H9 (cell line): Measurements from ENCODE around the gene MRPL41. TPM values are rescaled to one million over a fixed set of nuclear protein-coding genes. Genes with fewer than 3 reads are reported as not detected.

Experiments
- DNase-seq: peaks from one replicate; pipeline ENCODE4 v3.0.0-alpha.2; 2017
- H2AFZ ChIP-seq: one replicate; pipeline ENCODE4 v1.6.1; 2013; ENCODE audit warnings: mild to moderate bottlenecking, low read length, control low read depth, moderate library complexity
- H2AK5ac ChIP-seq: 2 replicates; pipeline ENCODE4 v1.6.1; 2013; ENCODE audit warnings: low read length, control low read depth, mixed read lengths; ENCODE audit not compliant: insufficient read length
- H2BK120ac ChIP-seq: one replicate; pipeline ENCODE4 v1.6.1; 2013; ENCODE audit warnings: low read depth, mild to moderate bottlenecking, low read length, control low read depth, inconsistent platforms; ENCODE audit not compliant: poor library complexity, severe bottlenecking
- H2BK12ac ChIP-seq: 2 replicates; pipeline ENCODE4 v1.6.1; 2013; ENCODE audit warnings: low read length, control low read depth, mixed read lengths, low read depth; ENCODE audit not compliant: insufficient read length
- H2BK15ac ChIP-seq: 2 replicates; pipeline ENCODE4 v1.6.1; 2013; ENCODE audit warnings: low read depth, low read length, control low read depth
- H2BK20ac ChIP-seq: one replicate; pipeline ENCODE4 v1.6.1; 2013; ENCODE audit warnings: low read depth, mild to moderate bottlenecking, low read length, control low read depth, inconsistent platforms; ENCODE audit not compliant: poor library complexity, severe bottlenecking
- H2BK5ac ChIP-seq: 2 replicates; pipeline ENCODE4 v1.6.1; 2013; ENCODE audit warnings: low read length, control low read depth, mixed read lengths; ENCODE audit not compliant: insufficient read length
- H3K14ac ChIP-seq: 2 replicates; pipeline ENCODE4 v1.6.1; 2013; ENCODE audit warnings: low read length, control low read depth; ENCODE audit not compliant: insufficient read depth
- H3K18ac ChIP-seq: 2 replicates; pipeline ENCODE4 v1.6.1; 2013; ENCODE audit warnings: low read depth, mild to moderate bottlenecking, mixed read lengths, low read length, control low read depth; ENCODE audit not compliant: insufficient read length
- H3K23ac ChIP-seq: 2 replicates; pipeline ENCODE4 v1.6.1; 2013; ENCODE audit warnings: low read length, control low read depth, mixed read lengths, low read depth; ENCODE audit not compliant: insufficient read length
- H3K23me2 ChIP-seq: 2 replicates; pipeline ENCODE4 v1.6.1; 2013; ENCODE audit warnings: low read depth, mild to moderate bottlenecking, mixed read lengths, low read length, control low read depth; ENCODE audit not compliant: insufficient read length, poor library complexity, severe bottlenecking
- H3K27ac ChIP-seq: 2 replicates; pipeline ENCODE4 v1.5.1; 2013; ENCODE audit warnings: low read length, control low read depth, mixed read lengths, low read depth; ENCODE audit not compliant: insufficient read length
- H3K27me3 ChIP-seq: 2 replicates; pipeline ENCODE4 v1.6.1; 2013; ENCODE audit warnings: low read length, control low read depth, inconsistent platforms; ENCODE audit not compliant: insufficient read depth
- H3K4ac ChIP-seq: 2 replicates; pipeline ENCODE4 v1.6.1; 2013; ENCODE audit warnings: low read depth, mild to moderate bottlenecking, control low read depth, inconsistent platforms, low read length, moderate library complexity
- H3K4me1 ChIP-seq: 2 replicates; pipeline ENCODE4 v1.6.1; 2013; ENCODE audit warnings: low read length, control low read depth, inconsistent platforms; ENCODE audit not compliant: insufficient read depth
- H3K4me2 ChIP-seq: 2 replicates; pipeline ENCODE4 v1.6.1; 2013; ENCODE audit warnings: low read length, control low read depth, mixed read lengths; ENCODE audit not compliant: insufficient read length, insufficient read depth
- H3K56ac ChIP-seq: 2 replicates; pipeline ENCODE4 v1.6.1; 2013; ENCODE audit warnings: low read depth, mild to moderate bottlenecking, mixed read lengths, low read length, control low read depth; ENCODE audit not compliant: insufficient read length
- H3K79me1 ChIP-seq: 2 replicates; pipeline ENCODE4 v1.6.1; 2013; ENCODE audit warnings: low read depth, mild to moderate bottlenecking, moderate library complexity, low read length, control low read depth, inconsistent platforms; ENCODE audit not compliant: insufficient read depth, poor library complexity, severe bottlenecking
- H3K79me2 ChIP-seq: 2 replicates; pipeline ENCODE4 v1.6.1; 2013; ENCODE audit warnings: low read length, control low read depth, inconsistent platforms; ENCODE audit not compliant: insufficient read depth
- H3K9ac ChIP-seq: 2 replicates; pipeline ENCODE4 v1.6.1; 2013; ENCODE audit warnings: low read length, control low read depth, mixed read lengths; ENCODE audit not compliant: insufficient read length; ENCODE audit errors: extremely low read depth
- H3K9me3 ChIP-seq: one replicate; pipeline ENCODE4 v1.6.1; 2013; ENCODE audit warnings: low read depth, low read length, inconsistent platforms; ENCODE audit not compliant: control insufficient read depth
- H3T11ph ChIP-seq: one replicate; pipeline ENCODE4 v1.6.1; 2013; ENCODE audit warnings: mild to moderate bottlenecking, low read length, control low read depth, inconsistent platforms
- H4K20me1 ChIP-seq: one replicate; pipeline ENCODE4 v1.6.1; 2013; ENCODE audit not compliant: control insufficient read depth, insufficient read length, insufficient read depth
- H4K5ac ChIP-seq: 2 replicates; pipeline ENCODE4 v1.6.1; 2013; ENCODE audit warnings: low read depth, mild to moderate bottlenecking, mixed read lengths, low read length, control low read depth; ENCODE audit not compliant: insufficient read length
- H4K8ac ChIP-seq: replicated peaks from 2 replicates; pipeline ENCODE4 v1.6.1; 2013; ENCODE audit warnings: low read length, control low read depth, mixed read lengths, low read depth; ENCODE audit not compliant: insufficient read length
- H4K91ac ChIP-seq: 2 replicates; pipeline ENCODE4 v1.6.1; 2013; ENCODE audit warnings: low read depth, mild to moderate bottlenecking, moderate library complexity, mixed read lengths, low read length, control low read depth; ENCODE audit not compliant: insufficient read length
- H3K27ac Mint-ChIP-seq, 3 experiments: 2 replicates in 2 of 3; 3 replicates in 1 of 3; pipeline ENCODE4 v1.8.0; 2020 to 2021; ENCODE audit warnings: mixed read lengths in 3 of 3, mild to moderate bottlenecking in 1 of 3, moderate library complexity in 1 of 3
- H3K27me3 Mint-ChIP-seq: 2 replicates; pipeline ENCODE4 v1.8.0; 2021; ENCODE audit warnings: low read depth, mild to moderate bottlenecking, moderate library complexity, mixed read lengths
- H3K36me3 Mint-ChIP-seq, 3 experiments: 2 replicates in 2 of 3; 3 replicates in 1 of 3; pipeline ENCODE4 v1.8.0; 2020 to 2021; ENCODE audit warnings: low read depth in 3 of 3, mixed read lengths in 3 of 3; ENCODE audit not compliant: insufficient read depth in 1 of 3
- H3K4me1 Mint-ChIP-seq, 2 experiments: 2 replicates each; pipeline ENCODE4 v1.8.0; 2020; ENCODE audit warnings: mixed read lengths in 2 of 2
- H3K4me3 Mint-ChIP-seq, 2 experiments: 2 replicates in 1 of 2; 3 replicates in 1 of 2; pipeline ENCODE4 v1.8.0; 2020 to 2021; ENCODE audit warnings: mild to moderate bottlenecking in 2 of 2, mixed read lengths in 2 of 2, moderate library complexity in 1 of 2
- H3K9me3 Mint-ChIP-seq, 2 experiments: 2 replicates in 1 of 2; 3 replicates in 1 of 2; pipeline ENCODE4 v1.8.0; 2020; ENCODE audit warnings: mild to moderate bottlenecking in 2 of 2, mixed read lengths in 2 of 2, moderate library complexity in 1 of 2
- WGBS: extraction: QIAGEN DNeasy Blood & Tissue Kit; methylation state at CpG from one replicate; pipeline ENCODE4 v1.1.7; 2013; ENCODE audit warnings: missing lambda C conversion rate, low lambda C conversion rate, mixed read lengths; ENCODE audit not compliant: insufficient read length; ENCODE audit errors: extremely low coverage; 5-methylcytosine and 5-hydroxymethylcytosine counted together
- total RNA-seq: library from RNA; stranded (reverse); gene quantifications from 2 replicates; pipeline ENCODE4 v1.2.1, GENCODE V29; 2021
- TF ChIP-seq, protein P1 (sequence below): fragments of 200-600 bp; sonication (generic); conservative IDR thresholded peaks from 3 replicates; pipeline ENCODE4 v1.8.0; 2021; ENCODE audit warnings: antibody characterized with exemption, mild to moderate bottlenecking

Gene MRPL41
- total RNA-seq, 1 experiment from 2014 or later = 52.2 TPM

DNA sequence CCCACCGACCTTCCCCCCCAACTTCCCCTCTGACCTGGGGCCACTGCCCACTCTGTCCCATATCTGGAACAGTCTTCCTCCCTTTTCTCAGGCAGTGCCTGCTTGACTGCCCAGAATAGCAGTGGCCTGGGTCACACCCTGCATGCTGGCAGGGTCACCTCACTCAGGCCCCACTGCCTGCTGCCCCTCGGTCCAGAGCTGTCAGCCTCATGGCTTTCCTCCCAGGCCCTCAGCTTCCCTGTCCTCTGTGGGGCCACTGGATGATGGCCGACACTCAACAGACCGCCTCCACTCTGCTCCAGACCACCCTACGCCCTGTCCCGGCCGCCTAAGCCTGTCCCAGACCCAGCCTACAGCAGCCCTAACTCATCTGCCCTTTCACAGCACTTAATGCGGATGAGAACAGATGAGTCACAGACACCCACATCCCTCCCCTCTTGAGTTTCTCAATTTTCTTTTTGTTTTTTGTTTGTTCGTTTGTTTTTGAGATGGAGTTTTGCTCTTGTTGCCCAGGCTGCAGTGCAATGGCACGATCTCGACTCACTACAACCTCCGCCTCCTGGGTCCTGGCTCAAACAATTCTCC, 7.4 kb upstream of the MRPL41 start:
- peaks cover 18 to 23% of the 10 kb centered on the region in 2 experiments for H3K9me3 Mint-ChIP-seq
- Histone ChIP-seq H3K18ac (no peak overlapping the region), H2BK15ac (no peak overlapping the region), H3K4me1 (no peaks in the 10 kb centered on the region), H2BK20ac (no peak overlapping the region), H3K23ac (no peak overlapping the region), H2AK5ac (no peak overlapping the region), H2BK120ac (no peak overlapping the region), H4K91ac (no peak overlapping the region), H3K9ac (no peak overlapping the region), H3K4ac (no peak overlapping the region), H3K14ac (no peak overlapping the region), H4K20me1 (no peaks in the 10 kb centered on the region), H2AFZ (no peak overlapping the region), H3K23me2 (no peaks in the 10 kb centered on the region), H3K27me3 (no peaks in the 10 kb centered on the region), H4K5ac (no peak overlapping the region), H3K9me3 (no peaks in the 10 kb centered on the region), H3T11ph (no peak overlapping the region), H3K4me2 (no peak overlapping the region), H3K79me2 (no peaks in the 10 kb centered on the region), H3K79me1 (no peaks in the 10 kb centered on the region), H3K27ac (no peak overlapping the region), H2BK12ac (no peak overlapping the region), H2BK5ac (no peak overlapping the region), H3K56ac (no peak overlapping the region), H4K8ac (no peak overlapping the region)
- H3K27me3 Mint-ChIP-seq = no peaks in the 10 kb centered on the region; the same call in 1 of the 2 replicates
- DNase-seq = no peak
- WGBS = no CpG with 5 or more reads among the region's 12 CpGs
- H3K36me3 Mint-ChIP-seq = peaks cover 10 to 17% (median 15%) of the 10 kb centered on the region in 3 experiments
- H3K4me3 Mint-ChIP-seq = no peak overlapping the region
- TF ChIP-seq, protein P1, sequence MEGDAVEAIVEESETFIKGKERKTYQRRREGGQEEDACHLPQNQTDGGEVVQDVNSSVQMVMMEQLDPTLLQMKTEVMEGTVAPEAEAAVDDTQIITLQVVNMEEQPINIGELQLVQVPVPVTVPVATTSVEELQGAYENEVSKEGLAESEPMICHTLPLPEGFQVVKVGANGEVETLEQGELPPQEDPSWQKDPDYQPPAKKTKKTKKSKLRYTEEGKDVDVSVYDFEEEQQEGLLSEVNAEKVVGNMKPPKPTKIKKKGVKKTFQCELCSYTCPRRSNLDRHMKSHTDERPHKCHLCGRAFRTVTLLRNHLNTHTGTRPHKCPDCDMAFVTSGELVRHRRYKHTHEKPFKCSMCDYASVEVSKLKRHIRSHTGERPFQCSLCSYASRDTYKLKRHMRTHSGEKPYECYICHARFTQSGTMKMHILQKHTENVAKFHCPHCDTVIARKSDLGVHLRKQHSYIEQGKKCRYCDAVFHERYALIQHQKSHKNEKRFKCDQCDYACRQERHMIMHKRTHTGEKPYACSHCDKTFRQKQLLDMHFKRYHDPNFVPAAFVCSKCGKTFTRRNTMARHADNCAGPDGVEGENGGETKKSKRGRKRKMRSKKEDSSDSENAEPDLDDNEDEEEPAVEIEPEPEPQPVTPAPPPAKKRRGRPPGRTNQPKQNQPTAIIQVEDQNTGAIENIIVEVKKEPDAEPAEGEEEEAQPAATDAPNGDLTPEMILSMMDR = no peak
- H3K27ac Mint-ChIP-seq = no peak overlapping the region; a peak in 2 of 7 replicates
- peaks cover 0 to 4% of the 10 kb centered on the region in 2 experiments; a peak in 1 of 4 replicates for H3K4me1 Mint-ChIP-seq
